Measurements from ENCODE around the gene MOG.

GRCh38 chr6:29649701-29650673, 6.9 kb upstream of the MOG start:
- no peak for TF ChIP-seq FOXM1 (IDR thresholded peaks at IDR 0.05; ENCODE audit: borderline replicate concordance, low read depth)
- TF ChIP-seq RAD21 (IDR thresholded peaks at IDR 0.05; ENCODE audit: low read depth), result peak; percentile 27; the same call in 1 of the 2 replicates
- TF ChIP-seq EP300 (IDR thresholded peaks at IDR 0.05; ENCODE audit: borderline replicate concordance), result no peak
- TF ChIP-seq TEAD4 (IDR thresholded peaks at IDR 0.05), result peak; percentile 8; the same call in 1 of the 2 replicates
- no peak for TF ChIP-seq EGR1 (IDR thresholded peaks at IDR 0.05)
- no peak for TF ChIP-seq MAX (IDR thresholded peaks at IDR 0.05)
- TF ChIP-seq ZBTB7A (IDR thresholded peaks at IDR 0.05; ENCODE audit: low read depth), result no peak
- TF ChIP-seq TAF1 (IDR thresholded peaks at IDR 0.05; ENCODE audit: low read depth), result no peak
- TF ChIP-seq REST (IDR thresholded peaks at IDR 0.05; ENCODE audit: low read depth), result no peak
